HEK293 (cell line): Measurements from ENCODE around the gene LCE1F.
A peak's percentile ranks its signal among the peaks of the same experiment; 100 is the strongest.

Source experiments
- CTCF ChIA-PET: fragments of 350-600 bp; formaldehyde crosslinking; extraction: SDS; loops from one replicate; lab custom pipeline; 2021; ENCODE audit warnings: antibody characterized with exemption; lab: Yijun Ruan, JAX
- POLR2A ChIA-PET: fragments of 300-600 bp; formaldehyde crosslinking; extraction: SDS; loops from one replicate; lab custom pipeline; 2020; ENCODE audit warnings: antibody characterized with exemption, inconsistent platforms; lab: Yijun Ruan, JAX
- H3K27ac ChIP-seq: fragments of 200-500 bp; sonication (Bioruptor generic); 2 replicates; pipeline ENCODE4 v1.5.1; 2014; ENCODE audit warnings: low read depth, low read length, control low read depth, inconsistent platforms; ENCODE audit errors: extremely low read depth
- H3K36me3 ChIP-seq, 2 experiments: fragments of 200-500 bp in 1 of 2; sonication (Bioruptor generic) in 1 of 2; 1 replicate in 1 of 2; 2 replicates in 1 of 2; pipeline ENCODE4 v1.5.1; 2014 to 2017; ENCODE audit warnings: inconsistent platforms in 2 of 2, low read length in 2 of 2; ENCODE audit not compliant: control insufficient read depth in 2 of 2, insufficient read depth in 1 of 2
- H3K4me1 ChIP-seq: fragments of 200-500 bp; sonication (Bioruptor generic); 2 replicates; pipeline ENCODE4 v1.5.1; 2014; ENCODE audit warnings: mild to moderate bottlenecking, low read length, inconsistent platforms; ENCODE audit not compliant: control insufficient read depth, insufficient read depth
- H3K4me3 ChIP-seq: 2 replicates; pipeline ENCODE4 v1.5.1; 2011; ENCODE audit warnings: low read depth, mild to moderate bottlenecking, control low read depth, low read length, moderate library complexity
- H3K9me3 ChIP-seq: fragments of 200-500 bp; sonication (Bioruptor generic); 2 replicates; pipeline ENCODE4 v1.5.1; 2014; ENCODE audit warnings: low read depth, low read length, inconsistent platforms; ENCODE audit not compliant: control insufficient read depth, insufficient read depth
- HOXD13 ChIP-seq: sonication (generic); formaldehyde crosslinking; IDR thresholded peaks from 2 replicates; pipeline ENCODE4 v1.8.0; 2022; ENCODE audit warnings: missing genetic modification reagents, borderline replicate concordance
- SCRT2 ChIP-seq: fragments of 450-650 bp; formaldehyde crosslinking; IDR thresholded peaks from 2 replicates; pipeline ENCODE4 v1.5.1; 2016; ENCODE audit warnings: missing biosample characterization, missing genetic modification characterization
- TCF7L2 ChIP-seq: IDR thresholded peaks from 2 replicates; pipeline ENCODE4 v1.6.1; 2011; ENCODE audit warnings: low read depth, mild to moderate bottlenecking, inconsistent platforms, low read length, moderate library complexity, borderline replicate concordance
- TRIM28 ChIP-seq: IDR thresholded peaks from 2 replicates; pipeline ENCODE4 v1.6.1; 2011; ENCODE audit warnings: low read length, control low read depth, borderline replicate concordance
- ZBTB1 ChIP-seq: fragments of 450-650 bp; formaldehyde crosslinking; IDR thresholded peaks from 2 replicates; pipeline ENCODE4 v1.5.1; 2016; ENCODE audit warnings: missing biosample characterization, missing genetic modification characterization
- ZNF112 ChIP-seq: fragments of 450-650 bp; formaldehyde crosslinking; IDR thresholded peaks from 2 replicates; pipeline ENCODE4 v1.5.0; 2017; ENCODE audit warnings: missing biosample characterization, missing genetic modification characterization
- ZNF132 ChIP-seq: fragments of 450-650 bp; formaldehyde crosslinking; IDR thresholded peaks from 2 replicates; pipeline ENCODE4 v1.5.1; 2017; ENCODE audit warnings: missing biosample characterization, missing genetic modification characterization, borderline replicate concordance
- ZNF140 ChIP-seq: fragments of 450-650 bp; formaldehyde crosslinking; IDR thresholded peaks from 2 replicates; pipeline ENCODE4 v1.5.1; 2016; ENCODE audit warnings: missing biosample characterization, missing genetic modification characterization
- ZNF202 ChIP-seq: fragments of 450-650 bp; formaldehyde crosslinking; IDR thresholded peaks from 2 replicates; pipeline ENCODE4 v1.5.1; 2016; ENCODE audit warnings: missing biosample characterization, missing genetic modification characterization, borderline replicate concordance
- ZNF23 ChIP-seq: fragments of 450-650 bp; formaldehyde crosslinking; IDR thresholded peaks from 2 replicates; pipeline ENCODE4 v1.5.1; 2016; ENCODE audit warnings: missing biosample characterization, missing genetic modification characterization, borderline replicate concordance
- ZNF423 ChIP-seq: fragments of 450-650 bp; formaldehyde crosslinking; IDR thresholded peaks from 2 replicates; pipeline ENCODE4 v1.5.1; 2016; ENCODE audit warnings: missing biosample characterization, missing genetic modification characterization
- ZNF529 ChIP-seq: fragments of 450-650 bp; formaldehyde crosslinking; IDR thresholded peaks from 2 replicates; pipeline ENCODE4 v1.5.1; 2017; ENCODE audit warnings: missing genetic modification characterization, missing biosample characterization; ENCODE audit not compliant: insufficient replicate concordance
- ZNF624 ChIP-seq: fragments of 450-650 bp; formaldehyde crosslinking; IDR thresholded peaks from 2 replicates; pipeline ENCODE4 v1.5.1; 2017; ENCODE audit warnings: missing biosample characterization, missing genetic modification characterization
- ZNF707 ChIP-seq: fragments of 450-650 bp; formaldehyde crosslinking; IDR thresholded peaks from 2 replicates; pipeline ENCODE4 v1.5.1; 2016; ENCODE audit warnings: missing biosample characterization, missing genetic modification characterization
- TF ChIP-seq, protein P1 (sequence below): fragments of 450-650 bp; formaldehyde crosslinking; IDR thresholded peaks from 2 replicates; pipeline ENCODE4 v1.5.1; 2016; ENCODE audit warnings: missing biosample characterization, missing genetic modification characterization, borderline replicate concordance
- TF ChIP-seq, protein P2 (sequence below): fragments of 450-650 bp; formaldehyde crosslinking; IDR thresholded peaks from 2 replicates; pipeline ENCODE4 v1.5.1; 2017; ENCODE audit warnings: missing biosample characterization, missing genetic modification characterization
- TF ChIP-seq, protein P3 (sequence below): fragments of 450-650 bp; formaldehyde crosslinking; IDR thresholded peaks from 2 replicates; pipeline ENCODE4 v1.5.1; 2016; ENCODE audit warnings: missing biosample characterization, missing genetic modification characterization
- TF ChIP-seq, protein P4 (sequence below): IDR thresholded peaks from 2 replicates; pipeline ENCODE4 v1.6.1; 2011; ENCODE audit warnings: mild to moderate bottlenecking, low read depth, low read length, borderline replicate concordance
- TF ChIP-seq, protein P5 (sequence below): fragments of 450-650 bp; formaldehyde crosslinking; optimal IDR thresholded peaks from 2 replicates; pipeline ENCODE3; 2016; ENCODE audit warnings: missing biosample characterization, mild to moderate bottlenecking, missing genetic modification characterization
- TF ChIP-seq, protein P6 (sequence below): fragments of 450-650 bp; formaldehyde crosslinking; IDR thresholded peaks from 2 replicates; pipeline ENCODE4 v1.5.1; 2016; ENCODE audit warnings: missing biosample characterization, missing genetic modification characterization

The LCE1F gene

DNA sequence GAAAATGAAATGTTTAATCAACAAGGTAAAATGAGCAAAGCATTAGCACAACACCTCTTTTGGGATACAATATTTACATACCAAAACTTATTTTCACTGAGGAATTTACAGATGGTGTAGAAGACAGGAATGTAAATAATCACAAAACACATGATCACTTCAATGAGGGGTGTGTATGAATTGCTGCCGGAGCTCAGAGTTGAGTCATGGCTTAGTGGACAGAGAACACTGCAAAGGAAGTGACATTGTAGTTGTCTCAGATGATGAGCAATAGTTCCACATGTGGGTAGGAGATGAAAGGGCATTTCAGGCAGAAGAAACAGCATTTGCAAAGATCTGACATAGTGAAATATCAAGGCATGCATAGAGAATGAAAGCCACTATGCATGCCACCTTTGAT lies 22.7 kb upstream of the LCE1F start:
- Histone ChIP-seq H3K4me3 (no peak overlapping the region), H3K9me3 (no peaks in the 10 kb centered on the region), H3K27ac (no peak overlapping the region), H3K36me3 (no peaks in the 10 kb centered on the region), H3K4me1 (no peaks in the 10 kb centered on the region)
- no peak for TF ChIP-seq ZNF707
- ChIA-PET CTCF (interaction anchor here (0.6 kb wide), 1 partner anchor 16 kb away, joined by 3 read pairs; no protein-coding TSS in a partner anchor), POLR2A (no interaction called here)

DNA sequence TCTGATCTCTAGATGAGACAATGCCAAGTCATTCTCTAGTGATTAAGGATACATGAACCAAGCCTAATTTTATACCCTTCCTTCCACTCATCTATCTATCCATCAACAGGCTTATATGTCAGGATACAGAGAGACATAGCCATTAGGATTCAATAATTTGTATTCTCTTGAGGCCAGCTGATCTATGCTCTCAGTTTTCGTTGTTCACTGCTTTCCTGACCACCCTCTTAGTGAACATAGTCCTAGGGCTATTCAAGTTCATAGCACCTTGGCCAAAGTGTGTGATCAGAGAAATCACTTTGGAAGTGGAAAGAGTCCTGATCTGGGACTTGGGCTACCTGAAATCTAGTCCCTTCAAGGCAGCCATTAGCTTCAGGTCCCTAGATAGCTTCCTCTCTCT lies 21.4 kb upstream of the LCE1F start:
- Histone ChIP-seq H3K27ac (no peak overlapping the region), H3K4me1 (no peaks in the 10 kb centered on the region), H3K36me3 (no peaks in the 10 kb centered on the region), H3K9me3 (no peaks in the 10 kb centered on the region), H3K4me3 (no peak overlapping the region)
- TF ChIP-seq SCRT2 (no peak), ZNF132 (no peak), ZNF624 (no peak), TCF7L2 (no peak), TRIM28 (no peak), ZNF23 (tag by site-specific recombination) (no peak), ZNF202 (tag by site-specific recombination) (no peak), ZNF529 (tag by site-specific recombination) (no peak), HOXD13 (CRISPR knock-in tag) (no peak), ZNF112 (tag by site-specific recombination) (no peak), ZBTB1 (tag by site-specific recombination) (no peak), ZNF140 (no peak), ZNF423 (no peak)
- TF ChIP-seq, protein P1, sequence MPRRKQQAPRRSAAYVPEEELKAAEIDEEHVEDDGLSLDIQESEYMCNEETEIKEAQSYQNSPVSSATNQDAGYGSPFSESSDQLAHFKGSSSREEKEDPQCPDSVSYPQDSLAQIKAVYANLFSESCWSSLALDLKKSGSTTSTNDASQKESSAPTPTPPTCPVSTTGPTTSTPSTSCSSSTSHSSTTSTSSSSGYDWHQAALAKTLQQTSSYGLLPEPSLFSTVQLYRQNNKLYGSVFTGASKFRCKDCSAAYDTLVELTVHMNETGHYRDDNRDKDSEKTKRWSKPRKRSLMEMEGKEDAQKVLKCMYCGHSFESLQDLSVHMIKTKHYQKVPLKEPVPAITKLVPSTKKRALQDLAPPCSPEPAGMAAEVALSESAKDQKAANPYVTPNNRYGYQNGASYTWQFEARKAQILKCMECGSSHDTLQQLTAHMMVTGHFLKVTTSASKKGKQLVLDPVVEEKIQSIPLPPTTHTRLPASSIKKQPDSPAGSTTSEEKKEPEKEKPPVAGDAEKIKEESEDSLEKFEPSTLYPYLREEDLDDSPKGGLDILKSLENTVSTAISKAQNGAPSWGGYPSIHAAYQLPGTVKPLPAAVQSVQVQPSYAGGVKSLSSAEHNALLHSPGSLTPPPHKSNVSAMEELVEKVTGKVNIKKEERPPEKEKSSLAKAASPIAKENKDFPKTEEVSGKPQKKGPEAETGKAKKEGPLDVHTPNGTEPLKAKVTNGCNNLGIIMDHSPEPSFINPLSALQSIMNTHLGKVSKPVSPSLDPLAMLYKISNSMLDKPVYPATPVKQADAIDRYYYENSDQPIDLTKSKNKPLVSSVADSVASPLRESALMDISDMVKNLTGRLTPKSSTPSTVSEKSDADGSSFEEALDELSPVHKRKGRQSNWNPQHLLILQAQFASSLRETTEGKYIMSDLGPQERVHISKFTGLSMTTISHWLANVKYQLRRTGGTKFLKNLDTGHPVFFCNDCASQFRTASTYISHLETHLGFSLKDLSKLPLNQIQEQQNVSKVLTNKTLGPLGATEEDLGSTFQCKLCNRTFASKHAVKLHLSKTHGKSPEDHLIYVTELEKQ (tag by site-specific recombination) = no peak
- TF ChIP-seq, protein P2, sequence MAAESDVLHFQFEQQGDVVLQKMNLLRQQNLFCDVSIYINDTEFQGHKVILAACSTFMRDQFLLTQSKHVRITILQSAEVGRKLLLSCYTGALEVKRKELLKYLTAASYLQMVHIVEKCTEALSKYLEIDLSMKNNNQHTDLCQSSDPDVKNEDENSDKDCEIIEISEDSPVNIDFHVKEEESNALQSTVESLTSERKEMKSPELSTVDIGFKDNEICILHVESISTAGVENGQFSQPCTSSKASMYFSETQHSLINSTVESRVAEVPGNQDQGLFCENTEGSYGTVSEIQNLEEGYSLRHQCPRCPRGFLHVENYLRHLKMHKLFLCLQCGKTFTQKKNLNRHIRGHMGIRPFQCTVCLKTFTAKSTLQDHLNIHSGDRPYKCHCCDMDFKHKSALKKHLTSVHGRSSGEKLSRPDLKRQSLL (tag by site-specific recombination) = no peak
- TF ChIP-seq, protein P3, sequence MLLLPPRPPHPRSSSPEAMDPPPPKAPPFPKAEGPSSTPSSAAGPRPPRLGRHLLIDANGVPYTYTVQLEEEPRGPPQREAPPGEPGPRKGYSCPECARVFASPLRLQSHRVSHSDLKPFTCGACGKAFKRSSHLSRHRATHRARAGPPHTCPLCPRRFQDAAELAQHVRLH (tag by site-specific recombination) = no peak
- CTCF ChIA-PET = interaction anchor here (0.5 to 0.6 kb wide), 3 partner anchors 258 to 1338 kb away, joined by 3 to 4 read pairs (median 3); no protein-coding TSS in a partner anchor
- POLR2A ChIA-PET = no interaction called here

DNA sequence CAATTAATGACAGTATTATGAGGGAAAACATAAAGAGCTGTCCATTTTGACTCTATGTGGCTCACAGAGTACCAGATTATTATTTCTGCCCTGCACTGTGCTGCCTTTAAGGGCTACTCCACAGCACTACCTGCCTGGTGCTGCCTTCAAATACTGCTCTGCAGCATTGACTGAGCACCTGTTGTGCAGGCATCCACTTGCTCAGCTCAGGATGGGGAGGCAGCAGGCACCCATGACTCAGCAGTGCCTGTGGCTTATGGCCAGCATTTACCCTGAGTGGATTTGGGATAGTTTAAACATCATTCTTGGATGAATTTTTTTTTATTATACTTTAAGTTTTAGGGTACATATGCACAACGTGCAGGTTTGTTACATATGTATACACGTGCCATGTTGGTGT lies 18.1 kb upstream of the LCE1F start:
- H3K4me1 ChIP-seq = no peaks in the 10 kb centered on the region
- H3K4me3 ChIP-seq = no peak overlapping the region
- CTCF ChIA-PET = interaction anchor here (0.7 to 0.9 kb wide), 2 partner anchors 85 to 103 kb away, joined by 3 to 6 read pairs; no protein-coding TSS in a partner anchor
- no peaks in the 10 kb centered on the region for H3K36me3 ChIP-seq
- POLR2A ChIA-PET = no interaction called here
- no peaks in the 10 kb centered on the region for H3K9me3 ChIP-seq
- H3K27ac ChIP-seq = no peak overlapping the region
- TF ChIP-seq, protein P4, sequence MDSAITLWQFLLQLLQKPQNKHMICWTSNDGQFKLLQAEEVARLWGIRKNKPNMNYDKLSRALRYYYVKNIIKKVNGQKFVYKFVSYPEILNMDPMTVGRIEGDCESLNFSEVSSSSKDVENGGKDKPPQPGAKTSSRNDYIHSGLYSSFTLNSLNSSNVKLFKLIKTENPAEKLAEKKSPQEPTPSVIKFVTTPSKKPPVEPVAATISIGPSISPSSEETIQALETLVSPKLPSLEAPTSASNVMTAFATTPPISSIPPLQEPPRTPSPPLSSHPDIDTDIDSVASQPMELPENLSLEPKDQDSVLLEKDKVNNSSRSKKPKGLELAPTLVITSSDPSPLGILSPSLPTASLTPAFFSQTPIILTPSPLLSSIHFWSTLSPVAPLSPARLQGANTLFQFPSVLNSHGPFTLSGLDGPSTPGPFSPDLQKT = no peak
- TF ChIP-seq, protein P5, sequence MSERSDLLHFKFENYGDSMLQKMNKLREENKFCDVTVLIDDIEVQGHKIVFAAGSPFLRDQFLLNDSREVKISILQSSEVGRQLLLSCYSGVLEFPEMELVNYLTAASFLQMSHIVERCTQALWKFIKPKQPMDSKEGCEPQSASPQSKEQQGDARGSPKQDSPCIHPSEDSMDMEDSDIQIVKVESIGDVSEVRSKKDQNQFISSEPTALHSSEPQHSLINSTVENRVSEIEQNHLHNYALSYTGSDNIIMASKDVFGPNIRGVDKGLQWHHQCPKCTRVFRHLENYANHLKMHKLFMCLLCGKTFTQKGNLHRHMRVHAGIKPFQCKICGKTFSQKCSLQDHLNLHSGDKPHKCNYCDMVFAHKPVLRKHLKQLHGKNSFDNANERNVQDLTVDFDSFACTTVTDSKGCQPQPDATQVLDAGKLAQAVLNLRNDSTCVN = no peak
- TF ChIP-seq, protein P6, sequence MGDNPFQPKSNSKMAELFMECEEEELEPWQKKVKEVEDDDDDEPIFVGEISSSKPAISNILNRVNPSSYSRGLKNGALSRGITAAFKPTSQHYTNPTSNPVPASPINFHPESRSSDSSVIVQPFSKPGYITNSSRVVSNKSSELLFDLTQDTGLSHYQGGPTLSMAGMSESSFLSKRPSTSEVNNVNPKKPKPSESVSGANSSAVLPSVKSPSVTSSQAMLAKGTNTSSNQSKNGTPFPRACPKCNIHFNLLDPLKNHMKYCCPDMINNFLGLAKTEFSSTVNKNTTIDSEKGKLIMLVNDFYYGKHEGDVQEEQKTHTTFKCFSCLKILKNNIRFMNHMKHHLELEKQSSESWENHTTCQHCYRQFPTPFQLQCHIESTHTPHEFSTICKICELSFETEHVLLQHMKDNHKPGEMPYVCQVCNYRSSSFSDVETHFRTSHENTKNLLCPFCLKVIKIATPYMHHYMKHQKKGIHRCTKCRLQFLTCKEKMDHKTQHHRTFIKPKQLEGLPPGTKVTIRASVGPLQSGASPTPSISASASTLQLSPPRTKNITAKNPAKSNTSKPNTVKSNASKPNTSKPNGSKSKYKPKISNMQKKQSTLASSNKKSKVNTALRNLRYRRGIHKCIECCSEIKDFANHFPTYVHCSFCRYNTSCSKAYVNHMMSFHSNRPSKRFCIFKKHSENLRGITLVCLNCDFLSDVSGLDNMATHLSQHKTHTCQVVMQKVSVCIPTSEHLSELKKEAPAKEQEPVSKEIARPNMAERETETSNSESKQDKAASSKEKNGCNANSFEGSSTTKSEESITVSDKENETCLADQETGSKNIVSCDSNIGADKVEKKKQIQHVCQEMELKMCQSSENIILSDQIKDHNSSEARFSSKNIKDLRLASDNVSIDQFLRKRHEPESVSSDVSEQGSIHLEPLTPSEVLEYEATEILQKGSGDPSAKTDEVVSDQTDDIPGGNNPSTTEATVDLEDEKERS (tag by site-specific recombination) = no peak
- TF ChIP-seq SCRT2 = peak; percentile 87
- TF ChIP-seq ZNF140 = no peak
